Activated T-helper 1 cell treated with anti-CD3 and anti-CD28 coated beads, Interleukin-2, amount 50 U/mL, for 16 hours (primary cell): ENCODE data around the gene LCE2D.

Experiments used
- DNase-seq, 2 donors: peaks; one replicate each; pipeline ENCODE4 v3.0.0-alpha.2; 2020; ENCODE audit warnings: low read depth in 1 of 2, low spot score in 1 of 2

LCE2D gene

DNA sequence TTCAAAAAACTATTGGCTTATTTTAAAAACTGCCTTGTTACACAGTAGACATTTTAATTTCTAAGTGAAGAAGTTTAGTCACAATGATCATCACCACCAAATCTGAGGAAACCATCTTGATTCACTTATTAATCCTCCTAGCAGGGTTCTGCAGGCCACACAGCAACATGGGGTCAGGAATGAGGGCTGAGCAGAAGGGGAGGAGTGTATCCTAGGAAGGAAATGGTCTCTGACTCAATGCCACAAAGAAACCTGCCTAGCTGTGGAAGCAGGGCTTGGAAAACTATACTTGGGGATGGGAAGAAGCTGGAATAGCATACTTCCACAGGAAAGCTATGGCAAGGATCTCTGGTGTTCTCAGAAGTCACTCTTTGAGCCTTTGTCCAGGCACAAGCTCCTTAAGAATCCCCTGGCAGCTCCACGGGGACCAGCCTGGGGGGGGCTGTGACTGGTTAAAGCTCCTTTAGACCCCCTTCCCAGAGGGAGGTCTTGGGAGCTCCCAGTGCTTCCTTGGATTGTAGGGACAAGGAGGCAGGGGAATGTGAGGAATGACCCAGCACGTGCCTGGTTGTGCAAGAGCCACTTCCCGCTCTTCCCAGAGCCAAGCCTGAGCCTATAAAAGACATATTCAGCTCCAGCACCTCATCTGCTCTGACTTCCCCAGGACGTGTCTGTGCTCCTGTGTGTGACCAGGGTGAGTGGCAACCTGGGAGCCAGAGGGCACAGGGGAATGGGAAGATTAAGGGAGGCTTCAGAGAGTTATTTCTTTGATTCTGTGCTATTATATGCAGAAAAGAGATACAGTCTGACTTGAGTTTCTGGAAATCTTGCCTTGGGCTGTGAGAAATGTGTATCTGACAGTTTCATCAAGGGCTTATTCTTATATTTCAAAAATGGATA lies 34.8 kb downstream of the LCE2D start, which contains the start of gene LCE2A:
LCE2A (plus strand) TSS at position 645 of the 900 bp plus-strand sequence. CDS start 557 bp downstream, outside the sequence.
- no peak for DNase-seq

DNA sequence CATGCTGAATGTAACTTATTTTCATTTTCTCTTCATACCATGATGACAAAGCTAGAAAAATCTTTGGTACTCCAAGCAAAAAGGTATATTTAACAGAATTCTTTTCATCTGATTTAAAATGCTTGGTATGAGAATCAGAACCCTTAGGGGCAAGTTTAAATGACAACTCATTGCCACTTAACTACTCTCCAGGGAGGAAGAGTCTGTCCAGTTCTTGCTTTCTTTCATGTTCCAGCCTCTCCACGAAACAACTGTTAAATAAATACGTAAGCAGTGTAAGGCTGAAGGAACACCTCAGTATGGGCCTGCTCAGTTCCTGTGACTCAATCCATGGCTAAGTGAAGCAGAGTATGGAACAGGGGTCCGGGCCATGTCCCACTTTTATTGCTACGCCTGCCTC lies 36.6 kb downstream of the LCE2D start:
- no peak for DNase-seq

DNA sequence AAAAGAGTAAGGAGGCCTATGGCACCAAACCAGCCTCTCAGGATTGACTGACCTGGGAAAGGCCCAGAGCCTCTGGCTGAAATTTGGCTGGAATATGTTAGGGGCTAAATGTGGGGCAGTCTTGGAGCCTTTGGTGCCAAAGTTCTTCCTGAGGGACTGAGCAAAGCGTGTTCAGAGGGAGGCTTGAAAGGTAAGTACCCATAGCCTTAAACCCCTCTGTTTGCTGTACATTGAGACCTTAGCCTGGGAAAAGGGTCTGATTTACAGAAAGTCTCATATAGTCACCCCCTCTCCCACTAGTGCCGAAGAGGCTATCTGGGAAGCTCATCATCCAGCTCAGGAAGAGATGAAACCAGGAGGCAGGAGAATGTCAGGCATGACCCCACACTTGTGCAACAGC lies 44.7 kb downstream of the LCE2D start, which contains the start of gene LCE4A:
LCE4A (plus strand) TSS at position 301 of the 400 bp plus-strand sequence. CDS start 916 bp downstream, outside the sequence.
- DNase-seq = no peak
